ENCODE results near the gene UBIAD1.

DNA sequence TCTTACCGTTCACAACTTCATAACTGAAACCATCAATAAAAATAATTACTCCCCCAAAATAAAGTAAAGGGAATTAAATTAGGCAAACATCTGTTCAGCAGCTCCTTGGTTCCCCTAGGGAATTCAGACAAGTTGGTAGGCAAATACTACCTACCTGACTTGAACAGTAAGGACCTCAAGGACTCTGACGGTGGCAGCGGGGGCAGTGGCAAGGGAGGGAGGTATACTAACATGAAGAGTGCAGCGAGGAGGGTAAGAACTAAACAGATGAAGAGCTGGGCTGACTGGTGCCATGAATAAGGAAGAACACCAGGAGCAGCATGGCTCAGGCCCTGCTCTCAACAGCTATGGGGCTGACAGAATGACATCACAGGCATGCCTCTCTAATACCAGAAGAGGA is 43.8 kb upstream of the UBIAD1 start:
- TF ChIP-seq, protein P1, sequence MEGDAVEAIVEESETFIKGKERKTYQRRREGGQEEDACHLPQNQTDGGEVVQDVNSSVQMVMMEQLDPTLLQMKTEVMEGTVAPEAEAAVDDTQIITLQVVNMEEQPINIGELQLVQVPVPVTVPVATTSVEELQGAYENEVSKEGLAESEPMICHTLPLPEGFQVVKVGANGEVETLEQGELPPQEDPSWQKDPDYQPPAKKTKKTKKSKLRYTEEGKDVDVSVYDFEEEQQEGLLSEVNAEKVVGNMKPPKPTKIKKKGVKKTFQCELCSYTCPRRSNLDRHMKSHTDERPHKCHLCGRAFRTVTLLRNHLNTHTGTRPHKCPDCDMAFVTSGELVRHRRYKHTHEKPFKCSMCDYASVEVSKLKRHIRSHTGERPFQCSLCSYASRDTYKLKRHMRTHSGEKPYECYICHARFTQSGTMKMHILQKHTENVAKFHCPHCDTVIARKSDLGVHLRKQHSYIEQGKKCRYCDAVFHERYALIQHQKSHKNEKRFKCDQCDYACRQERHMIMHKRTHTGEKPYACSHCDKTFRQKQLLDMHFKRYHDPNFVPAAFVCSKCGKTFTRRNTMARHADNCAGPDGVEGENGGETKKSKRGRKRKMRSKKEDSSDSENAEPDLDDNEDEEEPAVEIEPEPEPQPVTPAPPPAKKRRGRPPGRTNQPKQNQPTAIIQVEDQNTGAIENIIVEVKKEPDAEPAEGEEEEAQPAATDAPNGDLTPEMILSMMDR (IDR thresholded peaks at IDR 0.05; ENCODE audit: insufficient read depth, low read length, poor library complexity, severe bottlenecking) = no peak
- no peak for TF ChIP-seq EZH2phosphoT487 (conservative IDR thresholded peaks at IDR 0.05; ENCODE audit: low read length)

Data from SU-DHL-6 (cell line).